HEK293 (cell line): ENCODE results near the gene ERBB4.

Source experiments
- CTCF ChIA-PET: fragments of 350-600 bp; formaldehyde crosslinking; extraction: SDS; loops from one replicate; lab custom pipeline; 2021; ENCODE audit warnings: antibody characterized with exemption; lab: Yijun Ruan, JAX
- POLR2A ChIA-PET: fragments of 300-600 bp; formaldehyde crosslinking; extraction: SDS; loops from one replicate; lab custom pipeline; 2020; ENCODE audit warnings: antibody characterized with exemption, inconsistent platforms; lab: Yijun Ruan, JAX
- H3K27ac ChIP-seq: fragments of 200-500 bp; sonication (Bioruptor generic); 2 replicates; pipeline ENCODE4 v1.5.1; 2014; ENCODE audit warnings: low read depth, low read length, control low read depth, inconsistent platforms; ENCODE audit errors: extremely low read depth
- H3K36me3 ChIP-seq, 2 experiments: fragments of 200-500 bp in 1 of 2; sonication (Bioruptor generic) in 1 of 2; 1 replicate in 1 of 2; 2 replicates in 1 of 2; pipeline ENCODE4 v1.5.1; 2014 to 2017; ENCODE audit warnings: inconsistent platforms in 2 of 2, low read length in 2 of 2; ENCODE audit not compliant: control insufficient read depth in 2 of 2, insufficient read depth in 1 of 2
- H3K4me1 ChIP-seq: fragments of 200-500 bp; sonication (Bioruptor generic); 2 replicates; pipeline ENCODE4 v1.5.1; 2014; ENCODE audit warnings: mild to moderate bottlenecking, low read length, inconsistent platforms; ENCODE audit not compliant: control insufficient read depth, insufficient read depth
- H3K4me3 ChIP-seq: 2 replicates; pipeline ENCODE4 v1.5.1; 2011; ENCODE audit warnings: low read depth, mild to moderate bottlenecking, control low read depth, low read length, moderate library complexity
- H3K9me3 ChIP-seq: fragments of 200-500 bp; sonication (Bioruptor generic); 2 replicates; pipeline ENCODE4 v1.5.1; 2014; ENCODE audit warnings: low read depth, low read length, inconsistent platforms; ENCODE audit not compliant: control insufficient read depth, insufficient read depth
- BCL11A ChIP-seq: fragments of 450-650 bp; formaldehyde crosslinking; IDR thresholded peaks from 2 replicates; pipeline ENCODE4 v1.5.1; 2016; ENCODE audit warnings: low read depth, missing biosample characterization, missing genetic modification characterization
- EGR2 ChIP-seq: fragments of 450-650 bp; formaldehyde crosslinking; IDR thresholded peaks from 2 replicates; pipeline ENCODE4 v1.5.1; 2016; ENCODE audit warnings: low read depth, missing biosample characterization, missing genetic modification characterization
- GLIS2 ChIP-seq: fragments of 450-650 bp; formaldehyde crosslinking; IDR thresholded peaks from 2 replicates; pipeline ENCODE4 v1.5.1; 2016; ENCODE audit warnings: missing biosample characterization, missing genetic modification characterization
- HOXD13 ChIP-seq: sonication (generic); formaldehyde crosslinking; IDR thresholded peaks from 2 replicates; pipeline ENCODE4 v1.8.0; 2022; ENCODE audit warnings: missing genetic modification reagents, borderline replicate concordance
- KLF8 ChIP-seq: fragments of 450-650 bp; formaldehyde crosslinking; IDR thresholded peaks from 2 replicates; pipeline ENCODE4 v1.5.1; 2016; ENCODE audit warnings: missing biosample characterization, missing genetic modification characterization
- MEIS1 ChIP-seq: sonication (generic); formaldehyde crosslinking; IDR thresholded peaks from 2 replicates; pipeline ENCODE4 v1.8.1; 2022; ENCODE audit warnings: missing genetic modification reagents, mild to moderate bottlenecking, borderline replicate concordance
- SCRT1 ChIP-seq: fragments of 450-650 bp; formaldehyde crosslinking; IDR thresholded peaks from 2 replicates; pipeline ENCODE4 v1.5.1; 2016; ENCODE audit warnings: missing biosample characterization, missing genetic modification characterization, borderline replicate concordance
- SP2 ChIP-seq: fragments of 450-650 bp; formaldehyde crosslinking; IDR thresholded peaks from 2 replicates; pipeline ENCODE4 v1.5.1; 2016; ENCODE audit warnings: missing biosample characterization, missing genetic modification characterization
- ZBTB7A ChIP-seq: fragments of 450-650 bp; formaldehyde crosslinking; IDR thresholded peaks from 2 replicates; pipeline ENCODE4 v1.5.1; 2016; ENCODE audit warnings: low read depth, missing biosample characterization, missing genetic modification characterization
- ZFP3 ChIP-seq: fragments of 450-650 bp; formaldehyde crosslinking; IDR thresholded peaks from 2 replicates; pipeline ENCODE4 v1.5.1; 2016; ENCODE audit warnings: low read depth, missing biosample characterization, missing genetic modification characterization
- ZFP41 ChIP-seq: fragments of 450-650 bp; formaldehyde crosslinking; IDR thresholded peaks from 2 replicates; pipeline ENCODE4 v1.5.1; 2016; ENCODE audit warnings: missing biosample characterization, missing genetic modification characterization, borderline replicate concordance
- ZNF184 ChIP-seq: fragments of 450-650 bp; IDR thresholded peaks from 2 replicates; pipeline ENCODE4 v1.5.1; 2018; ENCODE audit warnings: missing biosample characterization, mild to moderate bottlenecking, missing genetic modification characterization
- ZNF292 ChIP-seq: fragments of 450-650 bp; formaldehyde crosslinking; IDR thresholded peaks from 2 replicates; pipeline ENCODE4 v1.5.1; 2016; ENCODE audit warnings: low read depth, missing biosample characterization, missing genetic modification characterization, borderline replicate concordance
- ZNF324 ChIP-seq: fragments of 450-650 bp; formaldehyde crosslinking; IDR thresholded peaks from 2 replicates; pipeline ENCODE4 v1.5.1; 2016; ENCODE audit warnings: missing biosample characterization, missing genetic modification characterization
- ZNF350 ChIP-seq: fragments of 450-650 bp; formaldehyde crosslinking; IDR thresholded peaks from 2 replicates; pipeline ENCODE4 v1.5.0; 2017; ENCODE audit warnings: missing biosample characterization, mild to moderate bottlenecking, missing genetic modification characterization
- ZNF416 ChIP-seq: fragments of 450-650 bp; formaldehyde crosslinking; IDR thresholded peaks from 2 replicates; pipeline ENCODE4 v1.5.1; 2016; ENCODE audit warnings: missing biosample characterization, missing genetic modification characterization
- ZNF426 ChIP-seq: fragments of 450-650 bp; formaldehyde crosslinking; IDR thresholded peaks from 2 replicates; pipeline ENCODE4 v1.5.1; 2017; ENCODE audit warnings: missing biosample characterization, missing genetic modification characterization, mild to moderate bottlenecking, inconsistent platforms, moderate library complexity
- ZNF513 ChIP-seq: fragments of 450-650 bp; IDR thresholded peaks from 2 replicates; pipeline ENCODE4 v1.5.1; 2018; ENCODE audit warnings: missing biosample characterization, missing genetic modification characterization
- ZNF529 ChIP-seq: fragments of 450-650 bp; formaldehyde crosslinking; IDR thresholded peaks from 2 replicates; pipeline ENCODE4 v1.5.1; 2017; ENCODE audit warnings: missing genetic modification characterization, missing biosample characterization; ENCODE audit not compliant: insufficient replicate concordance
- ZNF626 ChIP-seq: fragments of 450-650 bp; sonication (Bioruptor Pico); formaldehyde crosslinking; IDR thresholded peaks from 2 replicates; pipeline ENCODE4 v1.5.1; 2018; ENCODE audit warnings: missing biosample characterization, missing genetic modification characterization, inconsistent platforms
- ZNF658 ChIP-seq: fragments of 450-650 bp; formaldehyde crosslinking; IDR thresholded peaks from 2 replicates; pipeline ENCODE4; 2016; ENCODE audit warnings: missing biosample characterization, missing genetic modification characterization
- ZNF677 ChIP-seq: fragments of 450-650 bp; IDR thresholded peaks from 2 replicates; pipeline ENCODE4 v1.5.0; 2018; ENCODE audit warnings: missing biosample characterization, mild to moderate bottlenecking, missing genetic modification characterization, moderate library complexity
- ZNF747 ChIP-seq: fragments of 450-650 bp; formaldehyde crosslinking; IDR thresholded peaks from 2 replicates; pipeline ENCODE4 v1.5.1; 2016; ENCODE audit warnings: missing biosample characterization, missing genetic modification characterization
- ZNF76 ChIP-seq: fragments of 450-650 bp; formaldehyde crosslinking; IDR thresholded peaks from 2 replicates; pipeline ENCODE4; 2016; ENCODE audit warnings: low read depth, missing biosample characterization, missing genetic modification characterization, borderline replicate concordance
- ZSCAN4 ChIP-seq: fragments of 450-650 bp; formaldehyde crosslinking; IDR thresholded peaks from 2 replicates; pipeline ENCODE4 v1.5.1; 2017; ENCODE audit warnings: missing biosample characterization, missing genetic modification characterization

Gene ERBB4

GRCh38 chr2:211833582-211834279, 704.9 kb downstream of the ERBB4 start:
- POLR2A ChIA-PET, result no interaction called here
- Histone ChIP-seq H3K4me1 (no peaks in the 10 kb centered on the region; the same call in 1 of the 2 replicates), H3K27ac (no peak overlapping the region), H3K9me3 (no peaks in the 10 kb centered on the region), H3K4me3 (no peak overlapping the region), H3K36me3 (no peaks in the 10 kb centered on the region)
- CTCF ChIA-PET, result no interaction called here
- TF ChIP-seq SP2 (no peak), ZFP3 (no peak), ZNF747 (tag by site-specific recombination) (no peak), ZNF292 (tag by site-specific recombination) (no peak), ZNF426 (tag by site-specific recombination) (no peak), KLF8 (tag by site-specific recombination) (no peak), ZNF529 (tag by site-specific recombination) (no peak), ZSCAN4 (no peak), ZNF658 (tag by site-specific recombination) (no peak), ZNF677 (tag by site-specific recombination) (no peak), ZNF416 (no peak)

GRCh38 chr2:211829725-211830124, 708.9 kb downstream of the ERBB4 start:
- no peak for TF ChIP-seq ZNF513 (tag by site-specific recombination)
- TF ChIP-seq ZNF324 (tag by site-specific recombination), result no peak
- no peak for TF ChIP-seq BCL11A (tag by site-specific recombination)
- no peak for TF ChIP-seq ZNF626
- no peak for TF ChIP-seq EGR2 (tag by site-specific recombination)
- TF ChIP-seq ZFP41 (tag by site-specific recombination), result no peak
- no peak for TF ChIP-seq ZNF350
- TF ChIP-seq ZNF184 (tag by site-specific recombination), result no peak
- TF ChIP-seq SCRT1 (tag by site-specific recombination), result no peak
- TF ChIP-seq ZNF426 (tag by site-specific recombination), result no peak
- TF ChIP-seq ZBTB7A, result no peak
- no peak for TF ChIP-seq KLF8 (tag by site-specific recombination)
- TF ChIP-seq SP2, result no peak
- no peak for TF ChIP-seq HOXD13 (CRISPR knock-in tag)
- no peak for TF ChIP-seq ZNF76 (tag by site-specific recombination)
- no peak for TF ChIP-seq GLIS2
- TF ChIP-seq ZNF292 (tag by site-specific recombination), result no peak
- TF ChIP-seq MEIS1 (CRISPR knock-in tag), result no peak
- no peaks in the 10 kb centered on the region for H3K36me3 ChIP-seq
- no peaks in the 10 kb centered on the region; the same call in 1 of the 2 replicates for H3K4me1 ChIP-seq
- no peak overlapping the region for H3K27ac ChIP-seq
- ChIA-PET CTCF (no interaction called here), POLR2A (no interaction called here)
- no peak overlapping the region for H3K4me3 ChIP-seq
- H3K9me3 ChIP-seq, result no peaks in the 10 kb centered on the region
